WTC11 (cell line): ENCODE results near the gene ANP32D.

Experiments used
- ETV6 ChIP-seq: sonication (generic); formaldehyde crosslinking; IDR thresholded peaks from 2 replicates; pipeline ENCODE4 v1.8.1; 2022; ENCODE audit warnings: mild to moderate bottlenecking, missing genetic modification reagents
- GABPB1 ChIP-seq: sonication (generic); formaldehyde crosslinking; IDR thresholded peaks from 2 replicates; pipeline ENCODE4 v1.8.1; 2023; ENCODE audit warnings: mild to moderate bottlenecking, missing genetic modification reagents
- MXD4 ChIP-seq: fragments of 250-450 bp; sonication (Bioruptor Pico); IDR thresholded peaks from 2 replicates; pipeline ENCODE4 v1.8.0; 2021; ENCODE audit warnings: mild to moderate bottlenecking, moderate library complexity, borderline replicate concordance
- NFE2L1 ChIP-seq: sonication (generic); formaldehyde crosslinking; IDR thresholded peaks from 2 replicates; pipeline ENCODE4 v1.8.1; 2023; ENCODE audit warnings: missing genetic modification reagents
- NFYB ChIP-seq: sonication (generic); formaldehyde crosslinking; conservative IDR thresholded peaks from 2 replicates; pipeline ENCODE4 v1.8.0; 2022; ENCODE audit warnings: low read depth, missing genetic modification reagents
- NR2C2 ChIP-seq: sonication (generic); formaldehyde crosslinking; IDR thresholded peaks from 2 replicates; pipeline ENCODE4 v1.8.0; 2022; ENCODE audit warnings: mild to moderate bottlenecking, missing genetic modification reagents
- ZNF232 ChIP-seq: sonication (generic); formaldehyde crosslinking; IDR thresholded peaks from 2 replicates; pipeline ENCODE4 v1.8.0; 2022; ENCODE audit warnings: mild to moderate bottlenecking, missing genetic modification reagents
- TF ChIP-seq, protein P1 (sequence below): fragments of 200-600 bp; IDR thresholded peaks from 2 replicates; pipeline ENCODE4 v1.8.0; 2022; ENCODE audit warnings: antibody characterized with exemption
- TF ChIP-seq, protein P2 (sequence below): sonication (generic); formaldehyde crosslinking; IDR thresholded peaks from 2 replicates; pipeline ENCODE4 v1.8.0; 2022; ENCODE audit warnings: mild to moderate bottlenecking, missing genetic modification reagents
- TF ChIP-seq, protein P3 (sequence below): sonication (generic); formaldehyde crosslinking; IDR thresholded peaks from 2 replicates; pipeline ENCODE4 v1.8.1; 2023; ENCODE audit warnings: mild to moderate bottlenecking, missing genetic modification reagents

DNA sequence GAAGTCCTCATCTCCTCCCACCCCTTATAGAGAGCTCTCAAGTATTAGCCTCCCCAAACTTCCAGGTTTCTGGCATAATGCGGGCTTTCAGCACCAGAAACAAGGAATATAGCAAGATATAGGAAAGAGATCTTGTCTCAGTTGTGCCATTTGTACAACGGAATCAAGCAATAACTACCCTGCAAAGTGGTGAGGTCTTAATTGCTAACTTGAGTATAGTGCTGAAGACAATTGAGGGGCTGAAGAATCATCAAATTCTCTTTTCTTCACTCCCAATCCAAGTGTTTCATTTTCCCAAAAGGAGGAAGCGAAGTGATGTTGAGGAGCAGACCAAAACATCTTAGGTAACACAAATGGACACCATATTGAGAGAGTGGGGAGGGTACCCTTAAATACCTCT lies 26.8 kb upstream of the ANP32D start:
- TF ChIP-seq, protein P1, sequence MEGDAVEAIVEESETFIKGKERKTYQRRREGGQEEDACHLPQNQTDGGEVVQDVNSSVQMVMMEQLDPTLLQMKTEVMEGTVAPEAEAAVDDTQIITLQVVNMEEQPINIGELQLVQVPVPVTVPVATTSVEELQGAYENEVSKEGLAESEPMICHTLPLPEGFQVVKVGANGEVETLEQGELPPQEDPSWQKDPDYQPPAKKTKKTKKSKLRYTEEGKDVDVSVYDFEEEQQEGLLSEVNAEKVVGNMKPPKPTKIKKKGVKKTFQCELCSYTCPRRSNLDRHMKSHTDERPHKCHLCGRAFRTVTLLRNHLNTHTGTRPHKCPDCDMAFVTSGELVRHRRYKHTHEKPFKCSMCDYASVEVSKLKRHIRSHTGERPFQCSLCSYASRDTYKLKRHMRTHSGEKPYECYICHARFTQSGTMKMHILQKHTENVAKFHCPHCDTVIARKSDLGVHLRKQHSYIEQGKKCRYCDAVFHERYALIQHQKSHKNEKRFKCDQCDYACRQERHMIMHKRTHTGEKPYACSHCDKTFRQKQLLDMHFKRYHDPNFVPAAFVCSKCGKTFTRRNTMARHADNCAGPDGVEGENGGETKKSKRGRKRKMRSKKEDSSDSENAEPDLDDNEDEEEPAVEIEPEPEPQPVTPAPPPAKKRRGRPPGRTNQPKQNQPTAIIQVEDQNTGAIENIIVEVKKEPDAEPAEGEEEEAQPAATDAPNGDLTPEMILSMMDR: no peak
- no peak for TF ChIP-seq MXD4 (CRISPR knock-in tag)
- TF ChIP-seq ETV6 (CRISPR knock-in tag): no peak
- TF ChIP-seq NR2C2 (CRISPR knock-in tag): no peak
- TF ChIP-seq, protein P2, sequence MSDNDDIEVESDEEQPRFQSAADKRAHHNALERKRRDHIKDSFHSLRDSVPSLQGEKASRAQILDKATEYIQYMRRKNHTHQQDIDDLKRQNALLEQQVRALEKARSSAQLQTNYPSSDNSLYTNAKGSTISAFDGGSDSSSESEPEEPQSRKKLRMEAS (CRISPR knock-in tag): no peak
- TF ChIP-seq NFYB (CRISPR knock-in tag): no peak
- TF ChIP-seq NFE2L1 (CRISPR knock-in tag): no peak
- TF ChIP-seq ZNF232 (CRISPR knock-in tag): no peak
- TF ChIP-seq GABPB1 (CRISPR knock-in tag): no peak
- TF ChIP-seq, protein P3, sequence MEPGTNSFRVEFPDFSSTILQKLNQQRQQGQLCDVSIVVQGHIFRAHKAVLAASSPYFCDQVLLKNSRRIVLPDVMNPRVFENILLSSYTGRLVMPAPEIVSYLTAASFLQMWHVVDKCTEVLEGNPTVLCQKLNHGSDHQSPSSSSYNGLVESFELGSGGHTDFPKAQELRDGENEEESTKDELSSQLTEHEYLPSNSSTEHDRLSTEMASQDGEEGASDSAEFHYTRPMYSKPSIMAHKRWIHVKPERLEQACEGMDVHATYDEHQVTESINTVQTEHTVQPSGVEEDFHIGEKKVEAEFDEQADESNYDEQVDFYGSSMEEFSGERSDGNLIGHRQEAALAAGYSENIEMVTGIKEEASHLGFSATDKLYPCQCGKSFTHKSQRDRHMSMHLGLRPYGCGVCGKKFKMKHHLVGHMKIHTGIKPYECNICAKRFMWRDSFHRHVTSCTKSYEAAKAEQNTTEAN (CRISPR knock-in tag): no peak
